Femur (tissue), 1 donor: ENCODE data around the gene HDGF.

Experiments used
- DNase-seq: peaks from one replicate; pipeline ENCODE4 v3.0.0-alpha.2; 2017

HDGF gene

GRCh38 chr1:156751451-156751756, at the start of gene HDGF:
TSS of gene HDGF (minus strand) at chr1:156751675. CDS start at chr1:156751429, 246 bp downstream.
- no peak for DNase-seq

- peak; percentile 59 for DNase-seq
Observed at GRCh38 chr1:156797212-156797871, 45.9 kb upstream of the HDGF start.

- DNase-seq, result no peak
Observed at GRCh38 chr1:156796340-156797097, 45.0 kb upstream of the HDGF start.

GRCh38 chr1:156795787-156796186, 44.3 kb upstream of the HDGF start:
- no peak for DNase-seq

GRCh38 chr1:156795374-156795733, 43.9 kb upstream of the HDGF start:
- no peak for DNase-seq

GRCh38 chr1:156794506-156795373, 43.3 kb upstream of the HDGF start:
- DNase-seq, result no peak

- no peak for DNase-seq
Observed at GRCh38 chr1:156789621-156790318, 38.3 kb upstream of the HDGF start.

GRCh38 chr1:156788136-156788535, 36.7 kb upstream of the HDGF start:
- no peak for DNase-seq

- no peak for DNase-seq
Observed at GRCh38 chr1:156786640-156787039, 35.2 kb upstream of the HDGF start.

GRCh38 chr1:156785458-156785857, 34.0 kb upstream of the HDGF start:
- DNase-seq, result no peak

GRCh38 chr1:156781585-156782186, 30.2 kb upstream of the HDGF start:
- no peak for DNase-seq

GRCh38 chr1:156777573-156777972, 26.1 kb upstream of the HDGF start:
- DNase-seq, result no peak

GRCh38 chr1:156776942-156777341, 25.5 kb upstream of the HDGF start:
- no peak for DNase-seq

GRCh38 chr1:156775799-156776198, 24.3 kb upstream of the HDGF start:
- no peak for DNase-seq

GRCh38 chr1:156773607-156774006, 22.1 kb upstream of the HDGF start:
- DNase-seq, result no peak

GRCh38 chr1:156772728-156773497, 21.4 kb upstream of the HDGF start:
- DNase-seq, result no peak

- no peak for DNase-seq
Observed at GRCh38 chr1:156772222-156772621, 20.7 kb upstream of the HDGF start.

GRCh38 chr1:156768610-156769295, 17.3 kb upstream of the HDGF start:
- DNase-seq, result no peak

GRCh38 chr1:156767879-156768604, 16.6 kb upstream of the HDGF start:
- peak; percentile 67 for DNase-seq

GRCh38 chr1:156767101-156767878, 15.8 kb upstream of the HDGF start, which contains the start of gene PRCC:
TSS of gene PRCC (plus strand) at chr1:156767535. CDS start at chr1:156767772, 237 bp downstream.
- peak; percentile 100 for DNase-seq
